Measurements from ENCODE around the gene COL6A1. TPM values are rescaled to one million over a fixed set of nuclear protein-coding genes. Genes with fewer than 3 reads are reported as not detected.

COL6A1 gene
- total RNA-seq, 1 experiment from 2014 or later: 87.5 TPM

GRCh38 chr21:45996311-45997204, 15.0 kb downstream of the COL6A1 start:
- Histone ChIP-seq H3K9me3 (ENCODE audit: control insufficient read depth in 1 of 2, insufficient read depth in 1 of 2, low read depth in 1 of 2, low read length in 2 of 2) (no peaks in the 10 kb centered on the region), H3K27me3 (ENCODE audit: insufficient read depth, low read length) (no peaks in the 10 kb centered on the region), H3K4me1 (ENCODE audit: control insufficient read depth in 1 of 2, insufficient read depth in 2 of 2, low read length in 2 of 2) (peaks cover 21 to 23% of the 10 kb centered on the region in 2 experiments), H3K27ac (ENCODE audit: low read depth, low read length) (peak overlapping the region; percentile 78; the same call in 1 of the 2 replicates), H3K9ac (ENCODE audit: low read length) (peak overlapping the region; percentile 44; the same call in 1 of the 2 replicates), H3K36me3 (ENCODE audit: control insufficient read depth in 1 of 2, insufficient read depth in 2 of 2, low read length in 2 of 2) (no peaks in the 10 kb centered on the region), H3K4me2 (ENCODE audit: low read length) (peak overlapping the region; percentile 61), H3K79me2 (ENCODE audit: insufficient read depth, low read length) (no peaks in the 10 kb centered on the region), H2AFZ (ENCODE audit: low read depth, low read length, poor library complexity, severe bottlenecking) (no peak overlapping the region), H3K4me3 (replicated peaks in 1 of 2; ENCODE audit: low read depth in 1 of 2, low read length in 2 of 2) (no peak overlapping the region), H4K20me1 (ENCODE audit: insufficient read depth) (no peaks in the 10 kb centered on the region), H3K9me2 (ENCODE audit: insufficient read depth) (no peaks in the 10 kb centered on the region)
- TF ChIP-seq ELF1 (IDR thresholded peaks at IDR 0.05; ENCODE audit: borderline replicate concordance, low read depth) (no peak), CTCF (IDR thresholded peaks at IDR 0.05 in 2 of 3, conservative IDR thresholded peaks at IDR 0.05 in 1 of 3; ENCODE audit: borderline replicate concordance in 1 of 3, insufficient read depth in 1 of 3, low read depth in 2 of 3, low read length in 2 of 3) (no peak), CEBPB (IDR thresholded peaks at IDR 0.05; ENCODE audit: low read depth) (no peak), JUND (IDR thresholded peaks at IDR 0.05) (no peak), EZH2 (IDR thresholded peaks at IDR 0.05) (no peak), MAX (IDR thresholded peaks at IDR 0.05) (no peak), ZNF274 (IDR thresholded peaks at IDR 0.05; ENCODE audit: low read depth, low read length) (no peak), SIN3A (IDR thresholded peaks at IDR 0.05; ENCODE audit: low read depth) (no peak), RAD21 (IDR thresholded peaks at IDR 0.05; ENCODE audit: low read depth) (no peak), TCF7L2 (IDR thresholded peaks at IDR 0.05; ENCODE audit: borderline replicate concordance, extremely low read depth, insufficient read depth, insufficient read length) (no peak), YY1 (IDR thresholded peaks at IDR 0.05; ENCODE audit: extremely low read depth, insufficient replicate concordance, low read depth, low read length) (no peak), SRF (IDR thresholded peaks at IDR 0.05; ENCODE audit: low read depth) (no peak), SP1 (IDR thresholded peaks at IDR 0.05; ENCODE audit: low read depth) (no peak), EZH2phosphoT487 (IDR thresholded peaks at IDR 0.05; ENCODE audit: borderline replicate concordance) (no peak)
- TF ChIP-seq, protein P1, sequence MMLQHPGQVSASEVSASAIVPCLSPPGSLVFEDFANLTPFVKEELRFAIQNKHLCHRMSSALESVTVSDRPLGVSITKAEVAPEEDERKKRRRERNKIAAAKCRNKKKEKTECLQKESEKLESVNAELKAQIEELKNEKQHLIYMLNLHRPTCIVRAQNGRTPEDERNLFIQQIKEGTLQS (IDR thresholded peaks at IDR 0.05): no peak
- RAD21 ChIA-PET (ENCODE audit: low non-redundant PET in 1 of 2, low total read pairs in 2 of 2, uncharacterized antibody in 2 of 2, unreplicated experiment in 2 of 2): no interaction called here
- CTCF ChIA-PET: no interaction called here
- DNase-seq (ENCODE audit: low read depth, low spot score) (no peak), ATAC-seq (no peak)
- POLR2A ChIA-PET: no interaction called here
- no TSS peak for BruUV-seq (replicated peaks)
- intact Hi-C loops (cut with micrococcal nuclease): no loop called here
